ENCODE measurements around the gene NTRK2. TPM values are rescaled to one million over a fixed set of nuclear protein-coding genes. Genes with fewer than 3 reads are reported as not detected.

Gene NTRK2
- total RNA-seq, 1 experiment from 2014 or later, result not detected

- TF ChIP-seq SP1 (IDR thresholded peaks at IDR 0.05; ENCODE audit: low read depth) (no peak), RAD21 (IDR thresholded peaks at IDR 0.05; ENCODE audit: low read depth) (no peak), JUND (IDR thresholded peaks at IDR 0.05) (no peak), ZBTB33 (IDR thresholded peaks at IDR 0.05; ENCODE audit: extremely low read depth, insufficient replicate concordance, low read length) (no peak), ZNF274 (IDR thresholded peaks at IDR 0.05; ENCODE audit: low read depth, low read length) (no peak), REST (IDR thresholded peaks at IDR 0.05; ENCODE audit: low read depth) (no peak), FOSL1 (IDR thresholded peaks at IDR 0.05; ENCODE audit: low read depth) (no peak), EZH2 (IDR thresholded peaks at IDR 0.05) (no peak), EZH2phosphoT487 (IDR thresholded peaks at IDR 0.05; ENCODE audit: borderline replicate concordance) (no peak), CBX3 (IDR thresholded peaks at IDR 0.05; ENCODE audit: low read depth) (no peak), EGR1 (IDR thresholded peaks at IDR 0.05; ENCODE audit: low read depth) (no peak)
- POLR2A ChIA-PET, result no interaction called here
- DNase-seq (ENCODE audit: low read depth, low spot score) (no peak), ATAC-seq (no peak)
- Histone ChIP-seq H3K9me2 (ENCODE audit: insufficient read depth) (no peaks in the 10 kb centered on the region), H3K9ac (ENCODE audit: low read length) (no peak overlapping the region), H3K36me3 (ENCODE audit: control insufficient read depth in 1 of 2, insufficient read depth in 2 of 2, low read length in 2 of 2) (no peaks in the 10 kb centered on the region), H3K4me2 (ENCODE audit: low read length) (no peak overlapping the region), H3K27ac (ENCODE audit: low read depth, low read length) (no peak overlapping the region), H3K4me1 (ENCODE audit: control insufficient read depth in 1 of 2, insufficient read depth in 2 of 2, low read length in 2 of 2) (no peaks in the 10 kb centered on the region), H2AFZ (ENCODE audit: low read depth, low read length, poor library complexity, severe bottlenecking) (no peak overlapping the region), H4K20me1 (ENCODE audit: insufficient read depth) (no peaks in the 10 kb centered on the region), H3K79me2 (ENCODE audit: insufficient read depth, low read length) (no peaks in the 10 kb centered on the region), H3K9me3 (ENCODE audit: control insufficient read depth in 1 of 2, insufficient read depth in 1 of 2, low read depth in 1 of 2, low read length in 2 of 2) (no peaks in the 10 kb centered on the region), H3K4me3 (replicated peaks in 1 of 2; ENCODE audit: low read depth in 1 of 2, low read length in 2 of 2) (no peak overlapping the region), H3K27me3 (ENCODE audit: insufficient read depth, low read length) (0 out of 2 replicates have a peak, but pooled peaks cover 2% of the 10 kb centered on the region)
- no TSS peak for BruUV-seq (replicated peaks)
- CTCF ChIA-PET, result no interaction called here
- intact Hi-C loops (cut with micrococcal nuclease), result no loop called here
- RAD21 ChIA-PET (ENCODE audit: low non-redundant PET in 1 of 2, low total read pairs in 2 of 2, uncharacterized antibody in 2 of 2, unreplicated experiment in 2 of 2), result no interaction called here
These were observed 160.6 kb downstream of the NTRK2 start for GRCh38 chr9:84829997-84830696.

Measured in HCT116 (cell line).